CD4-positive, CD25-positive, alpha-beta regulatory T cell (primary cell): ENCODE measurements around the gene DMRTB1. TPM values are rescaled to one million over a fixed set of nuclear protein-coding genes. Genes with fewer than 3 reads are reported as not detected.

Experiments
- ATAC-seq, 2 donors: fragments of 150-1000 bp; cut with Tn5 transposase; one replicate each; pipeline ENCODE4 v1.10.0; 2021; ENCODE audit warnings: low read depth in 2 of 2, moderate number of reproducible peaks in 2 of 2, moderate library complexity in 1 of 2
- DNase-seq, 3 donors: peaks; one replicate each; pipeline versions ENCODE4 v3.0.0 to v3.0.0-alpha.2; 2012 to 2022; ENCODE audit warnings: mixed read lengths in 1 of 3
- H3K27ac ChIP-seq: one replicate; pipeline ENCODE4 v1.7.0; 2013; ENCODE audit warnings: mild to moderate bottlenecking, low read length; ENCODE audit not compliant: insufficient read depth, poor library complexity, severe bottlenecking
- H3K27me3 ChIP-seq: one replicate; pipeline ENCODE4 v1.7.0; 2013; ENCODE audit warnings: low read length; ENCODE audit not compliant: control insufficient read depth, insufficient read depth
- H3K36me3 ChIP-seq: one replicate; pipeline ENCODE4 v1.7.0; 2013; ENCODE audit warnings: mild to moderate bottlenecking, low read length, moderate library complexity; ENCODE audit not compliant: control insufficient read depth, insufficient read depth
- H3K4me1 ChIP-seq: 2 replicates; pipeline ENCODE4 v1.7.0; 2013; ENCODE audit warnings: mild to moderate bottlenecking, low read length; ENCODE audit not compliant: insufficient read depth, control insufficient read depth, poor library complexity, severe bottlenecking
- H3K4me3 ChIP-seq: one replicate; pipeline ENCODE4 v1.7.0; 2013; ENCODE audit warnings: low read depth, mild to moderate bottlenecking, low read length, moderate library complexity
- H3K9me3 ChIP-seq, 2 experiments: 1 replicate in 1 of 2; 2 replicates in 1 of 2; pipeline ENCODE4 v1.7.0; 2013; ENCODE audit warnings: low read length in 2 of 2, mild to moderate bottlenecking in 1 of 2, moderate library complexity in 1 of 2; ENCODE audit not compliant: control insufficient read depth in 2 of 2
- H3K27ac Mint-ChIP-seq, 3 donors: one replicate each; pipeline ENCODE4 v1.8.0; 2020 to 2022; ENCODE audit warnings: mild to moderate bottlenecking in 3 of 3, mixed read lengths in 3 of 3, moderate library complexity in 2 of 3
- H3K27me3 Mint-ChIP-seq: one replicate; pipeline ENCODE4 v1.8.0; 2022; ENCODE audit warnings: mild to moderate bottlenecking, mixed read lengths
- H3K36me3 Mint-ChIP-seq: one replicate; pipeline ENCODE4 v1.8.0; 2020; ENCODE audit warnings: mixed read lengths
- H3K4me1 Mint-ChIP-seq, 4 donors: one replicate each; pipeline ENCODE4 v1.8.0; 2020 to 2022; ENCODE audit warnings: mixed read lengths in 4 of 4, mild to moderate bottlenecking in 1 of 4
- H3K4me3 Mint-ChIP-seq, 4 donors: one replicate each; pipeline ENCODE4 v1.8.0; 2020 to 2022; ENCODE audit warnings: mild to moderate bottlenecking in 4 of 4, mixed read lengths in 4 of 4, moderate library complexity in 3 of 4
- H3K9me3 Mint-ChIP-seq, 7 donors: one replicate each; pipeline ENCODE4 v1.8.0; 2020 to 2022; ENCODE audit warnings: mixed read lengths in 7 of 7, mild to moderate bottlenecking in 3 of 7, moderate library complexity in 2 of 7
- polyA plus RNA-seq, 4 donors: library from polyadenylated mRNA; unstranded; fragments of 300-500 nt; fragmentation: Illumina TruSeq; gene quantifications; one replicate each; pipeline ENCODE4 v1.2.3, GENCODE V29; 2021
- total RNA-seq: library from RNA; stranded (reverse); gene quantifications from one replicate; pipeline ENCODE4 v1.2.3, GENCODE V29; 2022

The DMRTB1 gene
- total and polyA plus RNA-seq, 5 donors from 2014 or later: not detected

GRCh38 chr1:53499257-53500203, 40.3 kb downstream of the DMRTB1 start:
- ATAC-seq: no peak
- no peak overlapping the region for H3K27ac Mint-ChIP-seq
- no peak overlapping the region for H3K27ac ChIP-seq
- H3K4me3 ChIP-seq: no peak overlapping the region
- H3K9me3 Mint-ChIP-seq: no peaks in the 10 kb centered on the region
- no peaks in the 10 kb centered on the region for H3K27me3 ChIP-seq
- no peaks in the 10 kb centered on the region for H3K36me3 ChIP-seq
- DNase-seq: no peak
- no peaks in the 10 kb centered on the region for H3K4me1 Mint-ChIP-seq
- H3K4me1 ChIP-seq: no peaks in the 10 kb centered on the region
- no peaks in the 10 kb centered on the region for H3K36me3 Mint-ChIP-seq
- H3K27me3 Mint-ChIP-seq: no peaks in the 10 kb centered on the region
- H3K9me3 ChIP-seq: no peaks in the 10 kb centered on the region
- H3K4me3 Mint-ChIP-seq: no peak overlapping the region

- H3K9me3 ChIP-seq: no peaks in the 10 kb centered on the region
- H3K27me3 ChIP-seq: no peaks in the 10 kb centered on the region
- Mint-ChIP-seq H3K36me3 (no peaks in the 10 kb centered on the region), H3K9me3 (no peaks in the 10 kb centered on the region), H3K27me3 (no peaks in the 10 kb centered on the region), H3K4me3 (no peak overlapping the region), H3K4me1 (no peaks in the 10 kb centered on the region), H3K27ac (no peak overlapping the region)
- no peak overlapping the region for H3K4me3 ChIP-seq
- no peak for DNase-seq
- H3K27ac ChIP-seq: no peak overlapping the region
- no peak for ATAC-seq
- no peaks in the 10 kb centered on the region for H3K4me1 ChIP-seq
- H3K36me3 ChIP-seq: no peaks in the 10 kb centered on the region
These were observed 41.2 kb downstream of the DMRTB1 start for GRCh38 chr1:53500204-53501064.

GRCh38 chr1:53501065-53502005, 42.1 kb downstream of the DMRTB1 start:
- H3K4me1 Mint-ChIP-seq: no peaks in the 10 kb centered on the region
- Histone ChIP-seq H3K27ac (no peak overlapping the region), H3K27me3 (no peaks in the 10 kb centered on the region), H3K4me3 (no peak overlapping the region), H3K4me1 (no peaks in the 10 kb centered on the region), H3K36me3 (no peaks in the 10 kb centered on the region), H3K9me3 (no peaks in the 10 kb centered on the region)
- no peak overlapping the region for H3K4me3 Mint-ChIP-seq
- H3K9me3 Mint-ChIP-seq: no peaks in the 10 kb centered on the region
- no peak for DNase-seq
- ATAC-seq: no peak
- H3K36me3 Mint-ChIP-seq: no peaks in the 10 kb centered on the region
- H3K27ac Mint-ChIP-seq: no peak overlapping the region
- H3K27me3 Mint-ChIP-seq: no peaks in the 10 kb centered on the region

GRCh38 chr1:53502641-53503432, 43.6 kb downstream of the DMRTB1 start:
- Mint-ChIP-seq H3K27ac (no peak overlapping the region), H3K36me3 (no peaks in the 10 kb centered on the region), H3K4me3 (no peak overlapping the region), H3K27me3 (no peaks in the 10 kb centered on the region), H3K9me3 (no peaks in the 10 kb centered on the region), H3K4me1 (no peaks in the 10 kb centered on the region)
- Histone ChIP-seq H3K4me1 (no peaks in the 10 kb centered on the region), H3K27me3 (no peaks in the 10 kb centered on the region), H3K36me3 (no peaks in the 10 kb centered on the region), H3K27ac (no peak overlapping the region), H3K4me3 (no peak overlapping the region), H3K9me3 (no peaks in the 10 kb centered on the region)
- DNase-seq (no peak), ATAC-seq (no peak)

- H3K4me1 Mint-ChIP-seq: no peaks in the 10 kb centered on the region
- Histone ChIP-seq H3K27me3 (no peaks in the 10 kb centered on the region), H3K36me3 (no peaks in the 10 kb centered on the region), H3K4me3 (no peak overlapping the region), H3K9me3 (no peaks in the 10 kb centered on the region), H3K4me1 (no peaks in the 10 kb centered on the region), H3K27ac (no peak overlapping the region)
- H3K36me3 Mint-ChIP-seq: no peaks in the 10 kb centered on the region
- no peaks in the 10 kb centered on the region for H3K9me3 Mint-ChIP-seq
- ATAC-seq (no peak), DNase-seq (no peak)
- no peak overlapping the region for H3K27ac Mint-ChIP-seq
- no peaks in the 10 kb centered on the region for H3K27me3 Mint-ChIP-seq
- H3K4me3 Mint-ChIP-seq: no peak overlapping the region
These were observed 44.4 kb downstream of the DMRTB1 start for GRCh38 chr1:53503433-53504217.

GRCh38 chr1:53504901-53505300, 45.7 kb downstream of the DMRTB1 start:
- no peaks in the 10 kb centered on the region for H3K27me3 ChIP-seq
- ATAC-seq: no peak

More at GRCh38 chr1:53504901-53505300, 45.7 kb downstream of the DMRTB1 start:
- DNase-seq: no peak
- no peak overlapping the region for H3K27ac Mint-ChIP-seq
- no peaks in the 10 kb centered on the region for H3K9me3 ChIP-seq
- H3K27ac ChIP-seq: no peak overlapping the region
- no peaks in the 10 kb centered on the region for H3K36me3 Mint-ChIP-seq
- no peaks in the 10 kb centered on the region for H3K4me1 ChIP-seq
- H3K4me3 ChIP-seq: no peak overlapping the region
- H3K36me3 ChIP-seq: no peaks in the 10 kb centered on the region
- H3K27me3 Mint-ChIP-seq: no peaks in the 10 kb centered on the region
- H3K4me3 Mint-ChIP-seq: no peak overlapping the region
- H3K9me3 Mint-ChIP-seq: no peaks in the 10 kb centered on the region
- H3K4me1 Mint-ChIP-seq: no peaks in the 10 kb centered on the region
